GM19463 (cell line): ENCODE results near the gene LMCD1.
"Not testable (repeated sequence)": the region's sequence is repeated elsewhere in the genome, so short reads cannot be mapped to it uniquely, and the experiment has no call there.

ENCODE experiments used
- ATAC-seq: cut with Tn5 transposase; IDR thresholded peaks from one replicate; pipeline ENCODE4 v1.9.1; 2021; ENCODE audit warnings: mild to moderate bottlenecking, moderate library complexity; ENCODE audit not compliant: unreplicated experiment

The LMCD1 gene

GRCh38 chr3:8579943-8580342 lies 78.3 kb downstream of the LMCD1 start:
- no peak for ATAC-seq

GRCh38 chr3:8580434-8580833 lies 78.8 kb downstream of the LMCD1 start:
- ATAC-seq = not testable (repeated sequence)

DNA sequence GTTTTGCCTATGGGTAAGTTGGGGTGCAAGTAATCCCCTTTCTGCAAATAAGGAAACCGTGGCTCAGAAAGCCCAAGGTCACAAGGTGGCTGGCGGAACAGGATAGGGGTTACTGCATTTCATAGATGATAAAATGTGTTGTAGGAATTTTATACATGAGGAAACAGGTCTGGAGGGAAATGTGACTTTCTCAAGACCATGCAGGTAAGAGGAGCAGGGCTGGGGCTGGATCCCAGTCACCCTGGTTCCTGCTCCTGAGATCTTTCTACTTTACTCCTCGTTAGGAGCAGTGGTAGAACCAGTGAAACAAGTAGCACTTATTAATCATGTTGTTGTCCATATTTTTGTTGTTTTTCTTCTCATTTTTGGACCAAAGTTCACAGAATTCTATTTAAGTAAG lies 79.8 kb downstream of the LMCD1 start:
- ATAC-seq = no peak

GRCh38 chr3:8581806-8582445 lies 80.3 kb downstream of the LMCD1 start:
- no peak for ATAC-seq

DNA sequence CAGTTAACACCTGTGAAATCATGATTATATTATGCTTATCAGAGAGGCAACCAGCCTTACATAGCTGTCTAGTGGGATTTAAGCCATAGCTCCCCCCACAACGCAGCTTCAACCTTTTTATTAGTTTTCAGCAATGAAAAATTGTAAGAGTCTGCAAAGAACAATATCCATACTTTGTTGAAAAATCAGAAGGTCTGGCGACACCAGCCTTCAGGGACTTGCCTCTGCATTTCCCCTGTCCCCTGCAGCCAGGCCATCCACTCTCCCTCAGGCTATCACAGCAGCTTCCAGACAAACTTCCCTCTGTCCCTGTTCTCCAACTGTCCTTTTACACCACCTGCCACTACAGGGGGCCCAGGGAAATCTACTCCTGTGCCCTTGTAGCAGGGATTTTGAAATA lies 83.0 kb downstream of the LMCD1 start:
- ATAC-seq = no peak

GRCh38 chr3:8589880-8590556 lies 88.4 kb downstream of the LMCD1 start:
- ATAC-seq = no peak

- ATAC-seq = no peak
These were observed 91.6 kb downstream of the LMCD1 start for GRCh38 chr3:8593021-8593827.

DNA sequence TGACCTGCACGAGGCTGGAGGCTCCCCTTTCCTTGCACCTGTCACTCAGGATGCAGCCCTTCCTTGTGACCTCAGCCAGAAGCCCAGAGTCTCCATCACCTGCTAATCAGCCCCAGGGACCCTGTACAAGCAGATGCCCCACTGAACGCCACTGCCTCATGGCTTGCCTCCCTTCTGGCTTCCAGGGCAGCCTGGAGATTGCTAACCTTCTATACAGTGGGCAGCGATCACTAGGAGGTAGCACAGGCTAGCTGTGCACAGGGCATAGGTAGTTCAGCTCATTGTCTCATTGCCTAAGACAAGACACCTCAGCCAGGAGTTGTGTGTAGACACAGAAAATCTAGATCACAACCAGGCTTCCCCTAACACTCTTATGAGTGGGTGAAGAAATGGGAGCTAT lies 93.6 kb downstream of the LMCD1 start:
- no peak for ATAC-seq

DNA sequence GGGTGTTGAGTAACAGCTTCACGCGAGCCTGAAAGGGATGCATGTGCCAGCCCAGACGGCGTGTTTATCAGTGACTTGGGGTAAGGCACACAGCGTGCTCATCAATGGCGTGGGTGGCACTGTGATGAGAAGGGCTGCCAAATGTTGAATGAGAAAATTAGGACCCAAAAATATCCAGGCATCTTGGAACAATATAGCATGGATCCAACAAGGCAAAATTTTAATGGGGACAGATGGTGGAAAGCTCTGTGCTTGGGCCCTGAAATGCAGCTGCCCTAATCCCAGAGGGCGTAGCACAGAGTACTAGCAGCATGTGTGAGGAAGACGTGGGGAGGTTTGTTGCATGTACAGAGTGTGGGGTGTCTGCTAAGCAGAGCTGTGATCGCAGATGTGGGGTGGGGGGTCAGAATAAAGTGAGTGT lies 94.1 kb downstream of the LMCD1 start:
- ATAC-seq = no peak

DNA sequence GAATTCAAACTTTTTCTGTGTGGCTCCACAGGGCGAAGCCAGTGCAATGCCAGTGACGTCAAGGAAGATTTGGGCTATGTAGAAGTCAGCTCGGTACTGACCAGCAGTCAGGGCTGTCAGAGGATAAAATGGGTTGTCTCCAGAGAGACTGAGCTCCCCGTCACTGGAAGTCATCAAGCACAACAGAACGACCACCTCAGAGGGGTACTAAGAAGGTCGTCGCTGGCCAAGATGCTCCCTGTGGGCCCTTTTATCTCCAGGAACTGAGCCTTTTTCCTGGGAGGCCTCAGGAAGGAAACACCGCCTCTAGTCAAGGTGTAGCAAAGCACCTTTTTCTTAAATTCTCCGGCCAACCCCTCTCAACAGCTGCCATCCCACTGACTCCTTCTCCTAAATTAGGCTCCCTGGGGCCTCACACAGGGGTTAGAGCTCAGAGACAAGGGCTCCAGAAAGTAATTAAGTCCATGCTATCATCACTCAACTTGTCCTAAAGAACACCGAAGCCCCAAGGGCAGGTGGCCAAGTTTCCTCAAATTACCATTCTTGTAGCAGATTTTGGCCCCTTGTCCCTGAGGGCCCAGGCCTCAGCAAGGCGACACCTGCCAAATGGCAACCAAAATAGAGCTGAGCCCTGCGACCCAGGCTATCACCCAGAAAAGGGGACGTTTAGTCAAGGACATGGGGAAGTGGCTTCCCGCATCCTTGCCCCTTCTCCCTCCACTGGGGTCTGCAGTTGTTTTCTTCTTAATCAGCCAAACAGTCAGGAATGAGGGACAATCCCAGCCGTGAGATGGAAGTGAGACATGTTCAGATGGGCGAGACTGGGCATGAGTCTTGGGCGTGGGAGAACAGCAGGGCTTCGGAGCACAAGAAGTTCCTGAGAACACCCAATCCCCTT lies 94.9 kb downstream of the LMCD1 start:
- ATAC-seq = no peak

- no peak for ATAC-seq
These were observed 95.7 kb downstream of the LMCD1 start for GRCh38 chr3:8597219-8597853.

- ATAC-seq = no peak
These were observed 97.5 kb downstream of the LMCD1 start for GRCh38 chr3:8599146-8599545.

DNA sequence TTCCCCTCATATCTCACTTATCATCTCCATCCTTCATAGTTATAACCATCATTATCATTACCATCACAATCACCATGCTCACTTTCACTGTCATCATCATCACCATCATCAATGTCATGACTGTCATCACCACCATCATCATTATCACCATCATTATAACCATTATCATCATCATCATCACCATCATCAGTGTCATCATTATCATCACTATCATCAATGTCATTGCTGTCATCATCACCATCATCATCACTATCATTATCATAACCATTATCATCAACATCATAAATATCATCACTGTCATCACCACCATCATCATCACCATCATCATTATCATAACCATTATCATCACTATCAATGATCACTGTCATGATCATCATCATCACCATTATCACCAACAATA lies 98.8 kb downstream of the LMCD1 start:
- no peak for ATAC-seq

GRCh38 chr3:8603115-8603710 lies 101.6 kb downstream of the LMCD1 start:
- no peak for ATAC-seq

DNA sequence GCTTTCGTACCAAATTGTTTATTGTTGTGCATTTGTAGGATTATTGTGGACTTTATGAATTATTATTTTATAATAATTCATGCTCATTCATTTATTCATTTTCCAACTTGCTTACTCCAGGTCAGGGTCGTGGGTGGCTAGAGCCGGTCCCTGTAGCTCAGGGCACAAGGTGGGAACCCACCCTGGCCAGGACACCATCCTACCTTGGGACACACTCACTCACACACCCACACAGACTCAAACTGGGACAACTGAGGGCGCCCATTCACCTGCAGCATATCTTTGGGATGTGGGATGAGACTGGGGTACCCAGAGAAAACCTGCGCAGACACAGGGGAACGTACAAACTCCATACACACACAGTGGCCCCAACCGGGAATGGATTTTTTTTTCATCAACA lies 102.4 kb downstream of the LMCD1 start:
- no peak for ATAC-seq

DNA sequence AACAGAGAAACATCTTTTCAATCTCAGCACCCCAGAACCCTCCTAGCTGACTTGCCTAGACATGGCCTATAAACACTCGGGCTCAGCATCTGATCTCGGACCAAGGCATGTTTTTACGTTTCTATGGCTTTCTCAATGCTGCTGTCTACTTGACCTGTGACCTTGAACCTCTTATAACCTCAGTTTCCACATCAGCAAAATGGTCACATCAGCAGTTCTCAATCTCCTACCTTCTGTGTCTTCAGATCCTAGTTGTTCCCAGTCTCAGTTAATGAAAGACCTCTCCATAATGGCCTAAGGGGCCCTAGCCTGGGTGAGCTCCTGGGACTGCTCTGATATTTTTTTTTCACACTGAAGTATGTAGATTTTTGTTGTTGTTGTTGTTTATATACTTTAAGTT lies 103.4 kb downstream of the LMCD1 start:
- no peak for ATAC-seq

DNA sequence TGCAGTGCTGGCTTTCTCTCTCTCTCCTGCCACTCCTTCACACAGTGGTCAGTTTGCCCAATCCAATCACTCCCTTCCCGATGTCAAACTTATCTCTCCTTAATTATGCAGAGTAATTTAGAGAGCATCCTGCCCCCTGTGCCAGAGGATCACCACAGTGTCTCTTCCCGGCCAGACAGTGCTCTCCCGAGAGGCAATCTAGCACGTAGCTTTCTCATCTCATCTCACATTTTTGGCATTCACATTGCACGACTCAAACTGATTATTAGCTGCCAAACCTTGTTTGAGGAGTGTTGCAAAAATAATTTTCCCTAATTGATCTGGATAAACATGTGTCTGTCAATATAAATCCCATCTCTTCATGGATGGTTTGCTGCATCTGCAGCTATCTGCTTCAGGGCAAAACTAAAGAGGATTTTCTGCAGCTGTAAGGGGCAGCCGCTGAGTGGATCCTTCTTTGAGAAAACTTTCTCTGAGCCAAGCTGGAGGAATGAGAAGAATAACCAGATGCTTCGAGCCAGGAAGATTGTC lies 105.1 kb downstream of the LMCD1 start:
- no peak for ATAC-seq

- ATAC-seq = no peak
These were observed 105.8 kb downstream of the LMCD1 start for GRCh38 chr3:8607234-8608040.
